Fibroblast of lung (primary cell): Measurements from ENCODE around the gene IGFLR1. TPM values are rescaled to one million over a fixed set of nuclear protein-coding genes. Genes with fewer than 3 reads are reported as not detected.

ENCODE experiments used
- DNase-seq, 2 donors: peaks; one replicate each; pipeline versions ENCODE4 v3.0.0 to v3.0.0-alpha.2; 2010; ENCODE audit warnings: low read depth in 2 of 2
- H2AFZ ChIP-seq: 2 replicates; pipeline ENCODE4 v1.5.1; 2012; ENCODE audit warnings: low read length, control low read depth, inconsistent platforms
- H3K27ac ChIP-seq: 2 replicates; pipeline ENCODE4 v1.5.1; 2011; ENCODE audit warnings: low read length, control low read depth; ENCODE audit not compliant: insufficient read depth
- H3K27me3 ChIP-seq: 2 replicates; pipeline ENCODE4 v1.5.1; 2011; ENCODE audit warnings: mild to moderate bottlenecking, low read length; ENCODE audit not compliant: control insufficient read depth, insufficient read depth
- H3K36me3 ChIP-seq: 2 replicates; pipeline ENCODE4 v1.5.1; 2011; ENCODE audit warnings: low read length; ENCODE audit not compliant: control insufficient read depth, insufficient read depth
- H3K4me1 ChIP-seq: 2 replicates; pipeline ENCODE4 v1.5.1; 2011; ENCODE audit warnings: low read length; ENCODE audit not compliant: control insufficient read depth, insufficient read depth; ENCODE audit errors: extremely low read depth
- H3K4me2 ChIP-seq: 2 replicates; pipeline ENCODE4 v1.5.1; 2011; ENCODE audit warnings: low read length, control low read depth; ENCODE audit not compliant: insufficient read depth; ENCODE audit errors: extremely low read depth
- H3K4me3 ChIP-seq, 4 experiments: fragments of 200-600 bp in 1 of 4; sonication (generic) in 1 of 4; replicated peaks in 1 of 4; 2 replicates each; pipeline ENCODE4 v1.5.1; 2011 to 2016; ENCODE audit warnings: low read length in 4 of 4, low read depth in 3 of 4, mild to moderate bottlenecking in 3 of 4, control low read depth in 2 of 4, inconsistent platforms in 1 of 4, mixed read lengths in 1 of 4; ENCODE audit not compliant: insufficient read depth in 1 of 4; ENCODE audit errors: control extremely low read depth in 1 of 4
- H3K79me2 ChIP-seq: 2 replicates; pipeline ENCODE4 v1.5.1; 2012; ENCODE audit warnings: mild to moderate bottlenecking, low read length, inconsistent platforms; ENCODE audit not compliant: control insufficient read depth, insufficient read depth
- H3K9ac ChIP-seq: 2 replicates; pipeline ENCODE4 v1.5.1; 2011; ENCODE audit warnings: mild to moderate bottlenecking, low read length, control low read depth; ENCODE audit not compliant: insufficient read depth
- H3K9me3 ChIP-seq: 2 replicates; pipeline ENCODE4 v1.5.1; 2012; ENCODE audit warnings: low read depth, low read length; ENCODE audit not compliant: control insufficient read depth, insufficient read depth
- H4K20me1 ChIP-seq: 2 replicates; pipeline ENCODE4 v1.5.1; 2011; ENCODE audit warnings: low read length; ENCODE audit not compliant: control insufficient read depth, insufficient read depth; ENCODE audit errors: extremely low read depth
- CTCF ChIP-seq, 2 donors: IDR thresholded peaks in 1 of 2; conservative IDR thresholded peaks in 1 of 2; 1 replicate in 1 of 2; 2 replicates in 1 of 2; pipeline ENCODE4 v1.5.1; 2011 to 2012; ENCODE audit warnings: low read length in 2 of 2, control low read depth in 1 of 2, inconsistent platforms in 1 of 2, low read depth in 1 of 2, mild to moderate bottlenecking in 1 of 2
- EZH2 ChIP-seq: IDR thresholded peaks from 2 replicates; pipeline ENCODE4 v1.5.1; 2012; ENCODE audit warnings: low read length, control low read depth, mild to moderate bottlenecking; ENCODE audit errors: missing control alignments
- polyA plus RNA-seq, 2 donors: library from polyadenylated mRNA; depleted of rRNA in 1 of 2; stranded (reverse) in 1 of 2; unstranded in 1 of 2; fragments of >200 nt; gene quantifications; 2 replicates each; pipeline ENCODE4 v1.2.1, GENCODE V29; 2011 to 2012; ENCODE audit warnings: missing spikeins in 1 of 2
- total RNA-seq: library from RNA; depleted of rRNA; stranded (reverse); fragments of >200 nt; gene quantifications from 2 replicates; pipeline ENCODE4 v1.2.1, GENCODE V29; 2014

IGFLR1 gene
- total and polyA plus RNA-seq, 2 donors (not counting 1 experiment from before 2014, with no cell fraction given), result 0.17 to 0.75 TPM

DNA sequence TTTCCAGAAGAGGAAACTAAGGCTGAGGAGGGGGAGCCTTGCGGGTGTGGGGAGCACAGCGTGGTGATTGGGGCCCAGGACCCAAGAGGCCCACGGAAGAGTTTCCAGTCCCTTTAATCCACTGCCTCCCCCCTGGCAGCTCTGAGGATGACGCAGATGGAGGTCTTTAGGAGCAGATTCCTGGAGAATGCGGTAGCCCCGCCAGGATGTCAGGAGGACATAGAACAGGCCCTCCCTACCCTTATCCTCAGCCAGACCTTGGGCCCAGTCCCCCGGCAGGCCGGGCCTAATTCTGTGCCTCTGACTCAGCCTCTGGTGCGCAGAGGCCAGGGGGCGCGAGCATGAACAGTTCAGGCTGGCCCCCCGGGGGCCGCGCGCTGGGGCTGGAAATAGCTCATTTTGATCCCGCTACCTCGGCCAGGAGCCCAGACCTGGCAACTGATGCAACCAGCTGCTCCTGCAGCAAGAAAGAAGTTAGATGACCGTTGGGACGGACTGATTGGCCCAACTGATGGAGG lies 15.0 kb upstream of the IGFLR1 start:
- Histone ChIP-seq H2AFZ (no peak overlapping the region), H4K20me1 (no peaks in the 10 kb centered on the region), H3K79me2 (peaks cover 23% of the 10 kb centered on the region), H3K9me3 (no peaks in the 10 kb centered on the region), H3K27me3 (no peaks in the 10 kb centered on the region), H3K4me3 (peak overlapping the region in 3 of 4 experiments; percentile 73 to 87 (median 83)), H3K9ac (peak overlapping the region; percentile 94), H3K4me2 (peak overlapping the region; percentile 76), H3K27ac (peak overlapping the region; percentile 99), H3K36me3 (peaks cover 30% of the 10 kb centered on the region), H3K4me1 (peaks cover 17% of the 10 kb centered on the region)
- DNase-seq, result peak; percentile 96 to 98
- TF ChIP-seq CTCF (conservative IDR thresholded peaks at IDR 0.05 in 1 of 2, IDR thresholded peaks at IDR 0.05 in 1 of 2; ENCODE audit: low read depth in 1 of 2, low read length in 2 of 2) (no peak), EZH2 (no peak)

DNA sequence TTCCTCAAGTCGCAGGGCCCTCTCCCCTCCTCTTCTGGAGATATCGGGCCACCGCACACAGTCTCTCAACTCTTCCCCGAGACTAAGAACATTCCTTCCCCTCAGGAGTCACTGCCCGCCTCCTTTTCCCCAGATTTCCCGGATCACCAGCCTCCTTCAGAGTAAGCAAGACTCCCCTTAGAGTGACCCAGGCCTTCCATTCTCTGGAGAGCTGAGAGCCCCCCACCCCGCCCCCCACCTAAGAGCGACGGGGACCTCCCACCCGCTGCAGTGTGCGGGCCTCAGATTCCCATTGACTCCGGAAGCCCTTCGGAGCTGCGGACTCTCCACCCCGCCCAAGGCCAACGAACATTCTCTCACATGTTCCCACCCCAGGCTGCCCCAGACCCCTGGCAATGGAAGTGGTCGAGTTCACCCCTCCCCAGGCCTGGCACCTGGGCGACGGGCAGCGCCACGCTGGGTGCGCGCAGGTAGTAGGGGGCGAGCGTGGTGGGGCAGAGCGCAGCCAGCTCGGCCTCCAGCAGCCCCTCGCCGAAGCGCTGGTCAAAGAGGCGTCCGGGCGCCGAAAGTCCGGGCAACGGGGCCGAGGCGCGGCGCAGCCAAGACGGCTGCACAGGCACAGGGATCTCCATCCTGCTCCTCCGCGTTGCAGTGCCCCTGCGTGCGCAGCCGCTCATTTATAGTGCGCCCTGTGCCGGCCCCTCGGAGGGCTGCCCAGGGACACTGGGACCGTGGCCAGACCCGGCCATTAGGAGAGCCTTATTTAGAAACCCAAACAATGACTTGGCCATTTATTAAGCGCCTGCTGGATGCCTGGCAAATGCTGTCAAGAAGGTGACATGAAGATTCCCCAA lies 14.4 kb upstream of the IGFLR1 start, which contains the start of gene HSPB6:
Gene HSPB6, minus strand, starts transcription at position 653 of the 854 bp plus-strand sequence. Its CDS starts 21 bp downstream, at position 632.
- peak; percentile 71 to 91 for DNase-seq
- H3K4me3 ChIP-seq, result peak within 1 kb of the TSS; percentile 69 to 98 (median 80)
- H3K27me3 ChIP-seq, result no peaks in the 10 kb centered on the region
- H3K9me3 ChIP-seq, result no peaks in the 10 kb centered on the region
- peaks cover 23% of the 10 kb centered on the region for H3K79me2 ChIP-seq
- no peaks in the 10 kb centered on the region for H4K20me1 ChIP-seq
- no peak for TF ChIP-seq CTCF (conservative IDR thresholded peaks at IDR 0.05 in 1 of 2, IDR thresholded peaks at IDR 0.05 in 1 of 2; ENCODE audit: low read depth in 1 of 2, low read length in 2 of 2)
- TF ChIP-seq EZH2, result no peak
- no peak within 1 kb of the TSS for H2AFZ ChIP-seq
- peaks cover 17% of the 10 kb centered on the region for H3K4me1 ChIP-seq
- peaks cover 29% of the 10 kb centered on the region for H3K36me3 ChIP-seq
- peak within 1 kb of the TSS; percentile 99 for H3K27ac ChIP-seq
- H3K4me2 ChIP-seq, result peak within 1 kb of the TSS; percentile 91
- peak within 1 kb of the TSS; percentile 94 for H3K9ac ChIP-seq
